Mucosa of descending colon (tissue), 3 donors: ENCODE data around the gene ZNF609. TPM values are rescaled to one million over a fixed set of nuclear protein-coding genes. Genes with fewer than 3 reads are reported as not detected.

ENCODE experiments used
- ATAC-seq: fragments of 200-7000 bp; cut with Tn5 transposase; one replicate; pipeline ENCODE4 v1.9.1; 2020; ENCODE audit warnings: mild to moderate bottlenecking, moderate library complexity
- DNase-seq, 3 donors: peaks; one replicate each; pipeline ENCODE4 v3.0.0-alpha.2; 2020
- H3K36me3 ChIP-seq: fragments of 200-600 bp; one replicate; pipeline ENCODE4 v1.8.0; 2021; ENCODE audit warnings: low read depth, mild to moderate bottlenecking
- H3K4me1 ChIP-seq: fragments of 200-600 bp; one replicate; pipeline ENCODE4 v1.8.0; 2021; ENCODE audit warnings: low read depth, mild to moderate bottlenecking
- H3K4me3 ChIP-seq: fragments of 200-600 bp; one replicate; pipeline ENCODE4 v1.8.0; 2021; ENCODE audit warnings: mild to moderate bottlenecking
- H3K9me3 ChIP-seq: fragments of 200-600 bp; one replicate; pipeline ENCODE4 v1.8.0; 2021; ENCODE audit warnings: mild to moderate bottlenecking
- intact Hi-C, 2 donors: fragments of 100-400 bp; cut with DNase I in 1 of 2; cut with micrococcal nuclease in 1 of 2; formaldehyde crosslinking; loops; one replicate each; pipeline versions ENCODE4 v1.11.0 to v1.11.1; 2022; cut with DNase I, micrococcal nuclease
- total RNA-seq, 3 donors: library from RNA; stranded (reverse); fragmentation: NEBNext Ultra II Directional in 2 of 3; extraction: Animal tissue kit (Norgen Biotek cat#: 25700) in 2 of 3; gene quantifications; one replicate each; pipeline versions ENCODE4 v1.2.1 to v1.2.4, GENCODE V29; 2021 to 2023
- TF ChIP-seq, protein P1 (sequence below): fragments of 200-600 bp; IDR thresholded peaks from one replicate; pipeline ENCODE4 v1.8.0; 2022; ENCODE audit warnings: antibody characterized with exemption, mild to moderate bottlenecking
- donor health status: DM: no; HTN: no; CAD: no; lungs with moderate emphysema.
- donor health status: DM: no; HTN: no; CAD: no.
- donor health status: DM: no; HTN: yes; CAD: no.

ZNF609 gene
- total RNA-seq, 3 donors from 2014 or later: 25.4 to 49.2 (median 29.5) TPM

GRCh38 chr15:64678126-64678819 lies 217.9 kb downstream of the ZNF609 start:
- Histone ChIP-seq H3K9me3 (no peaks in the 10 kb centered on the region), H3K36me3 (peaks cover 4% of the 10 kb centered on the region), H3K4me1 (no peaks in the 10 kb centered on the region), H3K4me3 (no peak overlapping the region)
- TF ChIP-seq, protein P1, sequence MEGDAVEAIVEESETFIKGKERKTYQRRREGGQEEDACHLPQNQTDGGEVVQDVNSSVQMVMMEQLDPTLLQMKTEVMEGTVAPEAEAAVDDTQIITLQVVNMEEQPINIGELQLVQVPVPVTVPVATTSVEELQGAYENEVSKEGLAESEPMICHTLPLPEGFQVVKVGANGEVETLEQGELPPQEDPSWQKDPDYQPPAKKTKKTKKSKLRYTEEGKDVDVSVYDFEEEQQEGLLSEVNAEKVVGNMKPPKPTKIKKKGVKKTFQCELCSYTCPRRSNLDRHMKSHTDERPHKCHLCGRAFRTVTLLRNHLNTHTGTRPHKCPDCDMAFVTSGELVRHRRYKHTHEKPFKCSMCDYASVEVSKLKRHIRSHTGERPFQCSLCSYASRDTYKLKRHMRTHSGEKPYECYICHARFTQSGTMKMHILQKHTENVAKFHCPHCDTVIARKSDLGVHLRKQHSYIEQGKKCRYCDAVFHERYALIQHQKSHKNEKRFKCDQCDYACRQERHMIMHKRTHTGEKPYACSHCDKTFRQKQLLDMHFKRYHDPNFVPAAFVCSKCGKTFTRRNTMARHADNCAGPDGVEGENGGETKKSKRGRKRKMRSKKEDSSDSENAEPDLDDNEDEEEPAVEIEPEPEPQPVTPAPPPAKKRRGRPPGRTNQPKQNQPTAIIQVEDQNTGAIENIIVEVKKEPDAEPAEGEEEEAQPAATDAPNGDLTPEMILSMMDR: no peak
- no peak for DNase-seq
- ATAC-seq: no peak
- intact Hi-C loops: loop anchor here in 1 of 2 donors (10.0 kb wide), 1 partner anchor 253 kb away; no protein-coding TSS in a partner anchor

GRCh38 chr15:64680097-64680496 lies 219.7 kb downstream of the ZNF609 start:
- Histone ChIP-seq H3K36me3 (peaks cover 4% of the 10 kb centered on the region), H3K9me3 (no peaks in the 10 kb centered on the region), H3K4me3 (no peak overlapping the region), H3K4me1 (no peaks in the 10 kb centered on the region)
- ATAC-seq (no peak), DNase-seq (no peak)
- intact Hi-C loops: no loop called here
- TF ChIP-seq, protein P1: no peak

DNA sequence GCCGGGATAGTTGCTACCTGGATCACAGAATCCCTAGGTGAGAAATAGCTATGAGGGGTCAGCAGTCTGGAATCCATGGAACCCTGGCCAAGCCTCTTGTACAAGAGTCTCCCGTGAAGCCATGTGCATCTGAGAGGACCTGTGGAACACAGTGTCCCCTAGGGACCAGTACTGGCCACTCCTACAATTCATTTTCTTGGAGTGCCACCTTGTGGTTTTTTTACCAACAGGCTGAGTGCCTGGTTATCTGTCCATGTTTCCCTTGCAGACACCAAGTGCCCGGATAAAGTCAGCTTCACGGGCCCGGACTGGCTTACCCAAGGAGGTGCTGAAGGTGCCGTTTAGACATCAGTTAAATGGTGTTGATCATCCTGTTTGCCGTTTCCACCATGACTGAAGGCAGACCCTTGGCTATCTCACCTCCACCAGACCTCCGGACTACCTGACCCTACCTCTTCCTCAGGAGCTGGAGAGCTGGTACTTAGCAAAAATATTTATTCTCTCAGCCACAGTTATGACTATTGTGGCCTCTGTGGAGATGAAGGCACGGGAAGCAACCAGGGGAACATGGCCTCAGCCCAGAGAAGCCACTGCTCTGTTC lies 221.1 kb downstream of the ZNF609 start:
- Histone ChIP-seq H3K4me3 (no peak overlapping the region), H3K4me1 (no peaks in the 10 kb centered on the region), H3K36me3 (peaks cover 4% of the 10 kb centered on the region), H3K9me3 (no peaks in the 10 kb centered on the region)
- TF ChIP-seq, protein P1: peak; percentile 29
- intact Hi-C loops: no loop called here
- DNase-seq (peak in 1 of 3 donors; percentile 58), ATAC-seq (peak; percentile 84)

- no peak overlapping the region for H3K4me3 ChIP-seq
- H3K36me3 ChIP-seq: peaks cover 4% of the 10 kb centered on the region
- H3K9me3 ChIP-seq: no peaks in the 10 kb centered on the region
- DNase-seq (no peak), ATAC-seq (no peak)
- H3K4me1 ChIP-seq: no peaks in the 10 kb centered on the region
- intact Hi-C loops: no loop called here
- TF ChIP-seq, protein P1: no peak
Measured at GRCh38 chr15:64682255-64682654, 221.9 kb downstream of the ZNF609 start.

GRCh38 chr15:64683378-64683777 lies 223.0 kb downstream of the ZNF609 start:
- ATAC-seq (no peak), DNase-seq (no peak)
- TF ChIP-seq, protein P1: no peak
- Histone ChIP-seq H3K4me1 (no peaks in the 10 kb centered on the region), H3K9me3 (no peaks in the 10 kb centered on the region), H3K36me3 (peaks cover 4% of the 10 kb centered on the region), H3K4me3 (no peak overlapping the region)
- intact Hi-C loops: no loop called here
